GM12878 (cell line): ENCODE results near the gene ADAMTS5. TPM values are rescaled to one million over a fixed set of nuclear protein-coding genes. Genes with fewer than 3 reads are reported as not detected.

Experiments used
- ATAC-seq: fragments of 200-7000 bp; cut with Tn5 transposase; 3 replicates; pipeline ENCODE4 v1.9.1; 2020; ENCODE audit warnings: mild to moderate bottlenecking, moderate library complexity
- BruUV-seq: library from RNA; stranded (reverse); fragments of 400-500 nt; replicated peaks from 2 replicates; lab custom pipeline; 2021; lab: Mats Ljungman, UMichigan
- CTCF ChIA-PET: fragments of 300-600 bp; sonication (Branson Sonifier 250); formaldehyde crosslinking; extraction: SDS; loops from one replicate; lab custom pipeline; 2021; ENCODE audit warnings: inconsistent platforms; lab: Yijun Ruan, JAX
- POLR2A ChIA-PET: fragments of 350-600 bp; formaldehyde crosslinking; extraction: SDS; loops from one replicate; lab custom pipeline; 2021; ENCODE audit warnings: inconsistent platforms; lab: Charles Lee
- RAD21 ChIA-PET: fragments of 300-600 bp; sonication (Branson Sonifier 250); formaldehyde crosslinking; loops from one replicate; lab custom pipeline; 2023; ENCODE audit warnings: antibody characterized with exemption; ENCODE audit not compliant: unreplicated experiment; lab: Charles Lee
- SMC1A ChIA-PET: fragments of 300-600 bp; sonication (Branson Sonifier 250); formaldehyde crosslinking; loops from one replicate; lab custom pipeline; 2023; ENCODE audit not compliant: unreplicated experiment, uncharacterized antibody; lab: Charles Lee
- DNase-seq: peaks from one replicate; pipeline ENCODE4 v3.0.0-alpha.2; 2011; ENCODE audit warnings: low read depth, low spot score
- FAIRE-seq: peaks from 3 replicates; lab custom pipeline; 2011; peaks lifted over from hg19 to GRCh38; lab: Jason Lieb, UNC
- H2AFZ ChIP-seq: 2 replicates; pipeline ENCODE4 v1.6.0; 2011; ENCODE audit warnings: low read depth, low read length, control low read depth; ENCODE audit not compliant: control insufficient read depth
- H3K27ac ChIP-seq: 2 replicates; pipeline ENCODE4 v1.5.1; 2011; ENCODE audit warnings: control low read depth; ENCODE audit not compliant: control insufficient read depth, insufficient read depth
- H3K27me3 ChIP-seq, 2 experiments: replicated peaks in 1 of 2; 2 replicates each; pipeline versions ENCODE4 v1.6.0 to v1.6.1; 2011; ENCODE audit warnings: low read length in 1 of 2; ENCODE audit not compliant: control insufficient read depth in 2 of 2, insufficient read depth in 2 of 2
- H3K36me3 ChIP-seq, 2 experiments: 2 replicates each; pipeline ENCODE4 v1.5.1; 2011; ENCODE audit warnings: low read length in 1 of 2; ENCODE audit not compliant: control insufficient read depth in 2 of 2, insufficient read depth in 2 of 2
- H3K4me1 ChIP-seq: 2 replicates; pipeline ENCODE4 v1.6.1; 2011; ENCODE audit warnings: mild to moderate bottlenecking, low read length, moderate library complexity, mixed read lengths; ENCODE audit not compliant: control insufficient read depth, insufficient read depth
- H3K4me2 ChIP-seq: 2 replicates; pipeline ENCODE4 v1.6.0; 2011; ENCODE audit warnings: control low read depth; ENCODE audit not compliant: control insufficient read depth, insufficient read depth
- H3K4me3 ChIP-seq: fragments of 200-600 bp; sonication (generic); 2 replicates; pipeline ENCODE4 v1.5.1; 2016
- H3K79me2 ChIP-seq: 2 replicates; pipeline ENCODE4 v1.6.0; 2011; ENCODE audit warnings: low read length; ENCODE audit not compliant: control insufficient read depth, insufficient read depth
- H3K9ac ChIP-seq: 2 replicates; pipeline ENCODE4 v1.8.0; 2011; ENCODE audit warnings: low read length, control low read depth, mixed read lengths; ENCODE audit not compliant: control insufficient read depth, insufficient read depth
- H3K9me3 ChIP-seq: replicated peaks from 3 replicates; pipeline ENCODE4 v1.5.1; 2011; ENCODE audit warnings: mild to moderate bottlenecking, low read length; ENCODE audit not compliant: control insufficient read depth, insufficient read depth
- H4K20me1 ChIP-seq: 2 replicates; pipeline ENCODE4 v1.6.0; 2011; ENCODE audit not compliant: control insufficient read depth, insufficient read depth
- BACH1 ChIP-seq: fragments of 450-650 bp; IDR thresholded peaks from 2 replicates; pipeline ENCODE4 v1.6.1; 2017; ENCODE audit warnings: mild to moderate bottlenecking, borderline replicate concordance
- BRCA1 ChIP-seq: IDR thresholded peaks from 2 replicates; pipeline ENCODE4 v1.6.1; 2011; ENCODE audit warnings: low read depth, low read length, improper control_type of control experiment
- E2F4 ChIP-seq: IDR thresholded peaks from 2 replicates; pipeline ENCODE4 v1.6.1; 2012; ENCODE audit warnings: low read depth, low read length, improper control_type of control experiment
- EGR1 ChIP-seq, 2 experiments: IDR thresholded peaks; 1 replicate in 1 of 2; 2 replicates in 1 of 2; pipeline ENCODE4 v1.6.1; 2011 to 2012; ENCODE audit warnings: low read depth in 2 of 2, low read length in 2 of 2, borderline replicate concordance in 1 of 2, mild to moderate bottlenecking in 1 of 2, moderate library complexity in 1 of 2
- GABPA ChIP-seq: IDR thresholded peaks from 2 replicates; pipeline ENCODE4 v1.6.1; 2014; ENCODE audit warnings: antibody characterized with exemption, low read depth, mild to moderate bottlenecking, inconsistent platforms
- HCFC1 ChIP-seq: fragments of 150-350 bp; IDR thresholded peaks from 2 replicates; pipeline ENCODE4 v1.6.1; 2014; ENCODE audit warnings: low read length
- JUND ChIP-seq: IDR thresholded peaks from 2 replicates; pipeline ENCODE4 v1.6.1; 2012; ENCODE audit warnings: low read depth, mild to moderate bottlenecking, low read length, improper control_type of control experiment, moderate library complexity
- MTA3 ChIP-seq: IDR thresholded peaks from 2 replicates; pipeline ENCODE4 v1.6.1; 2012; ENCODE audit warnings: low read length, inconsistent platforms, borderline replicate concordance
- NFIC ChIP-seq: IDR thresholded peaks from 2 replicates; pipeline ENCODE4 v1.6.1; 2012; ENCODE audit warnings: low read depth, mild to moderate bottlenecking, inconsistent platforms, low read length, moderate library complexity
- POLR2A ChIP-seq: IDR thresholded peaks from 2 replicates; pipeline ENCODE4 v1.6.1; 2011; ENCODE audit warnings: low read depth, mild to moderate bottlenecking, low read length
- RBBP5 ChIP-seq: fragments of 200-600 bp; sonication (generic); conservative IDR thresholded peaks from 2 replicates; pipeline ENCODE4 v1.6.1; 2016
- SPI1 ChIP-seq: IDR thresholded peaks from 2 replicates; pipeline ENCODE4 v1.6.1; 2011; ENCODE audit warnings: low read depth, mild to moderate bottlenecking, low read length, moderate library complexity, borderline replicate concordance; ENCODE audit not compliant: insufficient read depth
- SREBF1 ChIP-seq: IDR thresholded peaks from 2 replicates; pipeline ENCODE4 v1.6.1; 2012; ENCODE audit warnings: mild to moderate bottlenecking, low read length
- STAT1 ChIP-seq: fragments of 450-650 bp; conservative IDR thresholded peaks from 2 replicates; pipeline ENCODE4 v1.6.1; 2014; ENCODE audit warnings: antibody characterized with exemption, mild to moderate bottlenecking
- TBL1XR1 ChIP-seq: IDR thresholded peaks from 2 replicates; pipeline ENCODE4 v1.6.1; 2012; ENCODE audit warnings: low read depth, low read length, improper control_type of control experiment
- TCF7 ChIP-seq: IDR thresholded peaks from 2 replicates; pipeline ENCODE4 v1.6.1; 2014; ENCODE audit warnings: antibody characterized with exemption, borderline replicate concordance
- WRNIP1 ChIP-seq: IDR thresholded peaks from 2 replicates; pipeline ENCODE4 v1.6.1; 2011; ENCODE audit warnings: low read depth, low read length, improper control_type of control experiment, borderline replicate concordance
- ZZZ3 ChIP-seq: IDR thresholded peaks from 2 replicates; pipeline ENCODE4 v1.6.1; 2011; ENCODE audit warnings: low read depth; ENCODE audit not compliant: control insufficient read depth, insufficient read length
- WGBS: methylation state at CpG from one replicate; pipeline ENCODE4 v1.1.6; 2016; ENCODE audit warnings: low lambda C conversion rate; ENCODE audit not compliant: insufficient replicate concordance, insufficient coverage; ENCODE audit errors: missing lambda C conversion rate; 5-methylcytosine and 5-hydroxymethylcytosine counted together
- in situ Hi-C: fragments of 300-500 bp; cut with MboI; formaldehyde crosslinking; loops from 9 replicates; pipeline ENCODE4 v1.14.3; 2018; ENCODE audit warnings: mixed read lengths
- intact Hi-C: fragments of 100-400 bp; cut with micrococcal nuclease; formaldehyde crosslinking; loops from one replicate; pipeline ENCODE4 v1.14.2; 2022; ENCODE audit not compliant: unreplicated experiment
- polyA plus RNA-seq, 11 experiments: library from polyadenylated mRNA; depleted of rRNA in 4 of 11; unstranded in 6 of 11; stranded (reverse) in 5 of 11; fragments of >200 nt; fragmentation: Nextera tagmentation in 4 of 11; fragmentation: Illumina TruSeq in 1 of 11; extraction: Ambion mirVana in 4 of 11; extraction: Trizol in 1 of 11; gene quantifications; 1 replicate in 1 of 11; 2 replicates in 10 of 11; pipeline versions ENCODE4 v1.2.1 to v1.2.3, GENCODE V29; 2011 to 2016; ENCODE audit warnings: inconsistent platforms in 2 of 11, missing spikeins in 2 of 11, low read depth in 1 of 11
- total RNA-seq, 4 experiments: library from RNA; depleted of rRNA in 3 of 4; stranded (reverse); fragments of >200 nt in 3 of 4; fragmentation: Illumina TruSeq in 1 of 4; extraction: Trizol in 1 of 4; gene quantifications; 2 replicates each; pipeline versions ENCODE4 v1.2.1 to v1.2.3, GENCODE V29; 2013 to 2021
- TF ChIP-seq, protein P1 (sequence below): IDR thresholded peaks from 2 replicates; pipeline ENCODE4 v1.6.1; 2011; ENCODE audit warnings: low read depth, low read length, improper control_type of control experiment, borderline replicate concordance

ADAMTS5 gene
- total and polyA plus RNA-seq, 10 of the 15 experiments (the other 5 are each of a cell fraction or from before 2014, with no cell fraction given): not detected

- CTCF ChIA-PET: no interaction called here
- 0% methylated on average over 2 of the region's 2 CpGs for WGBS
Observed at GRCh38 chr21:26939601-26940111, 27.2 kb downstream of the ADAMTS5 start.

More at GRCh38 chr21:26939601-26940111, 27.2 kb downstream of the ADAMTS5 start:
- DNase-seq (no peak), FAIRE-seq (no peak), ATAC-seq (no peak)
- H3K4me2 ChIP-seq: no peak overlapping the region
- SMC1A ChIA-PET: no interaction called here
- no peak overlapping the region for H3K27ac ChIP-seq
- H3K4me1 ChIP-seq: no peaks in the 10 kb centered on the region
- H3K9ac ChIP-seq: no peak overlapping the region
- no peaks in the 10 kb centered on the region for H3K9me3 ChIP-seq
- POLR2A ChIA-PET: no interaction called here
- H4K20me1 ChIP-seq: no peaks in the 10 kb centered on the region
- no TSS peak for BruUV-seq
- in situ Hi-C loops: no loop called here
- H2AFZ ChIP-seq: no peak overlapping the region
- no peaks in the 10 kb centered on the region for H3K79me2 ChIP-seq
- H3K4me3 ChIP-seq: no peak overlapping the region
- TF ChIP-seq WRNIP1 (no peak), STAT1 (no peak), TBL1XR1 (no peak), SREBF1 (no peak), RBBP5 (no peak), JUND (no peak), EGR1 (IDR thresholded peaks at IDR 0.05; ENCODE audit: borderline replicate concordance in 1 of 2, low read depth in 2 of 2, low read length in 2 of 2) (no peak), TCF7 (no peak), BRCA1 (no peak), GABPA (no peak), MTA3 (no peak), BACH1 (no peak), ZZZ3 (no peak), E2F4 (no peak), HCFC1 (no peak), SPI1 (no peak), POLR2A (no peak), NFIC (no peak)
- TF ChIP-seq, protein P1, sequence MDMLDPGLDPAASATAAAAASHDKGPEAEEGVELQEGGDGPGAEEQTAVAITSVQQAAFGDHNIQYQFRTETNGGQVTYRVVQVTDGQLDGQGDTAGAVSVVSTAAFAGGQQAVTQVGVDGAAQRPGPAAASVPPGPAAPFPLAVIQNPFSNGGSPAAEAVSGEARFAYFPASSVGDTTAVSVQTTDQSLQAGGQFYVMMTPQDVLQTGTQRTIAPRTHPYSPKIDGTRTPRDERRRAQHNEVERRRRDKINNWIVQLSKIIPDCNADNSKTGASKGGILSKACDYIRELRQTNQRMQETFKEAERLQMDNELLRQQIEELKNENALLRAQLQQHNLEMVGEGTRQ: no peak
- RAD21 ChIA-PET: no interaction called here
- intact Hi-C loops: no loop called here
- H3K27me3 ChIP-seq: no peaks in the 10 kb centered on the region
- H3K36me3 ChIP-seq: no peaks in the 10 kb centered on the region
